B cell (primary cell): Measurements from ENCODE around the gene CYP4A11. TPM values are rescaled to one million over a fixed set of nuclear protein-coding genes. Genes with fewer than 3 reads are reported as not detected.
"Not testable (repeated sequence)": the region's sequence is repeated elsewhere in the genome, so short reads cannot be mapped to it uniquely, and the experiment has no call there.

Source experiments
- ATAC-seq: fragments of 200-7000 bp; cut with Tn5 transposase; one replicate; pipeline ENCODE4 v1.10.0; 2021; ENCODE audit warnings: low read depth, mild to moderate bottlenecking, moderate number of reproducible peaks, moderate library complexity
- CTCF ChIA-PET: fragments of 350-600 bp; sonication (Branson Sonifier 250); formaldehyde crosslinking; loops from one replicate; lab custom pipeline; 2021; ENCODE audit warnings: antibody characterized with exemption, inconsistent platforms; lab: Charles Lee
- POLR2A ChIA-PET: fragments of 350-600 bp; sonication (Branson Sonifier 250); formaldehyde crosslinking; loops from one replicate; lab custom pipeline; 2021; ENCODE audit warnings: antibody characterized with exemption; lab: Charles Lee
- DNase-seq: peaks from one replicate; pipeline ENCODE4 v3.0.0; 2013
- H2AFZ ChIP-seq: 2 replicates; pipeline ENCODE4 v1.6.1; 2012; ENCODE audit warnings: mild to moderate bottlenecking, low read depth, low read length; ENCODE audit not compliant: insufficient read depth, poor library complexity, severe bottlenecking
- H3K27ac ChIP-seq, 2 donors: 1 replicate in 1 of 2; 2 replicates in 1 of 2; pipeline ENCODE4 v1.5.1; 2012 to 2013; ENCODE audit warnings: low read length in 2 of 2, mild to moderate bottlenecking in 2 of 2, moderate library complexity in 1 of 2
- H3K27me3 ChIP-seq, 4 experiments: fragments of 200-600 bp in 1 of 4; sonication (generic) in 1 of 4; replicated peaks in 1 of 4; 1 replicate in 2 of 4; 2 replicates in 2 of 4; pipeline versions ENCODE4 v1.6.1 to v1.7.0; 2013 to 2016; ENCODE audit warnings: low read length in 3 of 4, mild to moderate bottlenecking in 2 of 4, mixed read lengths in 1 of 4, moderate library complexity in 1 of 4; ENCODE audit not compliant: insufficient read depth in 4 of 4, control insufficient read depth in 3 of 4; ENCODE audit errors: control extremely low read depth in 1 of 4
- H3K36me3 ChIP-seq, 2 experiments: replicated peaks in 1 of 2; 1 replicate in 1 of 2; 2 replicates in 1 of 2; pipeline versions ENCODE4 v1.6.1 to v1.7.1; 2013; ENCODE audit warnings: low read length in 1 of 2; ENCODE audit not compliant: insufficient read depth in 2 of 2, control insufficient read depth in 1 of 2; ENCODE audit errors: control extremely low read depth in 1 of 2, extremely low read depth in 1 of 2
- H3K4me1 ChIP-seq, 2 donors: fragments of 200-600 bp in 1 of 2; sonication (generic) in 1 of 2; 1 replicate in 1 of 2; 2 replicates in 1 of 2; pipeline versions ENCODE4 v1.5.1 to v1.6.1; 2013 to 2017; ENCODE audit warnings: low read length in 2 of 2; ENCODE audit not compliant: control insufficient read depth in 2 of 2, insufficient read depth in 2 of 2
- H3K4me2 ChIP-seq: replicated peaks from 2 replicates; pipeline ENCODE3; 2012; ENCODE audit warnings: mild to moderate bottlenecking, low read depth, low read length; ENCODE audit not compliant: poor library complexity, severe bottlenecking
- H3K4me3 ChIP-seq, 5 experiments: fragments of 200-600 bp in 1 of 5; sonication (generic) in 1 of 5; 1 replicate in 3 of 5; 2 replicates in 2 of 5; pipeline versions ENCODE4 v1.5.1 to v1.7.0; 2011 to 2016; ENCODE audit warnings: low read length in 4 of 5, mild to moderate bottlenecking in 4 of 5, low read depth in 2 of 5, control low read depth in 1 of 5, moderate library complexity in 1 of 5; ENCODE audit not compliant: insufficient read depth in 1 of 5; ENCODE audit errors: control extremely low read depth in 1 of 5, extremely low read depth in 1 of 5
- H3K79me2 ChIP-seq: fragments of 200-600 bp; sonication (generic); one replicate; pipeline ENCODE4 v1.6.0; 2016; ENCODE audit warnings: low read length; ENCODE audit not compliant: control insufficient read depth, insufficient read depth
- H3K9ac ChIP-seq: fragments of 200-600 bp; sonication (generic); 2 replicates; pipeline ENCODE4 v1.6.1; 2017; ENCODE audit warnings: mild to moderate bottlenecking, low read length, moderate library complexity
- H3K9me3 ChIP-seq, 3 donors: one replicate each; pipeline versions ENCODE4 v1.6.1 to v1.7.1; 2013; ENCODE audit warnings: low read length in 2 of 3; ENCODE audit not compliant: control insufficient read depth in 2 of 3, insufficient read depth in 1 of 3; ENCODE audit errors: control extremely low read depth in 1 of 3
- H4K20me1 ChIP-seq: 2 replicates; pipeline ENCODE4 v1.6.0; 2012; ENCODE audit warnings: mild to moderate bottlenecking, low read length; ENCODE audit not compliant: insufficient read depth, control insufficient read depth, poor library complexity, severe bottlenecking
- H3K27ac Mint-ChIP-seq: one replicate; pipeline ENCODE4 v1.8.0; 2021; ENCODE audit warnings: mixed read lengths
- H3K27me3 Mint-ChIP-seq: one replicate; pipeline ENCODE4 v1.8.0; 2021; ENCODE audit warnings: mixed read lengths
- H3K4me1 Mint-ChIP-seq: one replicate; pipeline ENCODE4 v1.8.0; 2021; ENCODE audit warnings: mixed read lengths
- H3K4me3 Mint-ChIP-seq: one replicate; pipeline ENCODE4 v1.8.0; 2021; ENCODE audit warnings: mixed read lengths
- H3K9me3 Mint-ChIP-seq: one replicate; pipeline ENCODE4 v1.8.0; 2022; ENCODE audit warnings: mixed read lengths; ENCODE audit not compliant: insufficient read depth
- CTCF ChIP-seq: fragments of 200-600 bp; IDR thresholded peaks from one replicate; pipeline ENCODE4 v1.8.0; 2022; ENCODE audit warnings: antibody characterized with exemption, mild to moderate bottlenecking
- EZH2 ChIP-seq: IDR thresholded peaks from 2 replicates; pipeline ENCODE4 v1.6.1; 2012; ENCODE audit warnings: borderline replicate concordance, low read depth, mild to moderate bottlenecking, moderate library complexity, low read length; ENCODE audit not compliant: insufficient read depth, poor library complexity, severe bottlenecking
- WGBS: methylation state at CpG from one replicate; pipeline ENCODE4 v1.1.5; 2013; ENCODE audit warnings: missing lambda C conversion rate; ENCODE audit not compliant: insufficient coverage; 5-methylcytosine and 5-hydroxymethylcytosine counted together
- intact Hi-C: fragments of 100-400 bp; cut with micrococcal nuclease; formaldehyde crosslinking; loops from one replicate; pipeline ENCODE4 v1.10.0; 2022
- polyA plus RNA-seq: library from polyadenylated mRNA; depleted of rRNA; stranded (reverse); fragments of >200 nt; gene quantifications from 2 replicates; pipeline ENCODE4 v1.2.3, GENCODE V29; 2012
- total RNA-seq, 2 donors: library from RNA; stranded (reverse); fragments of 120-200 nt in 1 of 2; gene quantifications; 1 replicate in 1 of 2; 2 replicates in 1 of 2; pipeline versions ENCODE4 v1.2.3 to v1.2.4, GENCODE V29; 2013 to 2022

The CYP4A11 gene
- total and polyA plus RNA-seq, 2 donors (not counting 1 experiment from before 2014, with no cell fraction given) = not detected

GRCh38 chr1:46937270-46937669 is 4.0 kb downstream of the CYP4A11 start:
- DNase-seq = no peak
- no peaks in the 10 kb centered on the region for H3K9me3 Mint-ChIP-seq
- intact Hi-C loops = no loop called here
- no CpG with 5 or more reads among the region's 1 CpG for WGBS
- H3K27ac Mint-ChIP-seq = no peak overlapping the region
- Histone ChIP-seq H2AFZ (no peak overlapping the region), H3K79me2 (no peaks in the 10 kb centered on the region), H3K27me3 (no peaks in the 10 kb centered on the region), H3K4me3 (no peak overlapping the region), H3K36me3 (no peaks in the 10 kb centered on the region), H4K20me1 (no peaks in the 10 kb centered on the region), H3K27ac (no peak overlapping the region), H3K4me1 (no peaks in the 10 kb centered on the region), H3K4me2 (no peak overlapping the region), H3K9ac (no peak overlapping the region), H3K9me3 (no peaks in the 10 kb centered on the region)
- ChIA-PET POLR2A (no interaction called here), CTCF (no interaction called here)
- no peak for TF ChIP-seq CTCF
- no peak for TF ChIP-seq EZH2
- no peaks in the 10 kb centered on the region for H3K4me1 Mint-ChIP-seq
- ATAC-seq = no peak
- H3K27me3 Mint-ChIP-seq = no peaks in the 10 kb centered on the region
- H3K4me3 Mint-ChIP-seq = no peak overlapping the region

- H3K4me2 ChIP-seq = no peak overlapping the region
- H4K20me1 ChIP-seq = no peaks in the 10 kb centered on the region
- no peak overlapping the region for H2AFZ ChIP-seq
- no peak overlapping the region for H3K4me3 ChIP-seq
- H3K27ac Mint-ChIP-seq = no peak overlapping the region
- no peak for TF ChIP-seq CTCF
- no peak for TF ChIP-seq EZH2
- 67% methylated on average over 1 of the region's 1 CpG for WGBS
- H3K36me3 ChIP-seq = no peaks in the 10 kb centered on the region
- ChIA-PET POLR2A (no interaction called here), CTCF (no interaction called here)
- no peaks in the 10 kb centered on the region for H3K9me3 Mint-ChIP-seq
- no peak overlapping the region for H3K4me3 Mint-ChIP-seq
- ATAC-seq (no peak), DNase-seq (no peak)
- H3K27me3 ChIP-seq = no peaks in the 10 kb centered on the region
- no peaks in the 10 kb centered on the region for H3K9me3 ChIP-seq
- no peaks in the 10 kb centered on the region for H3K4me1 Mint-ChIP-seq
- intact Hi-C loops = no loop called here
- no peak overlapping the region for H3K9ac ChIP-seq
- no peaks in the 10 kb centered on the region for H3K4me1 ChIP-seq
- H3K79me2 ChIP-seq = no peaks in the 10 kb centered on the region
- no peaks in the 10 kb centered on the region for H3K27me3 Mint-ChIP-seq
- H3K27ac ChIP-seq = no peak overlapping the region
Observed at GRCh38 chr1:46936788-46937187, 4.5 kb downstream of the CYP4A11 start.

- H3K4me1 Mint-ChIP-seq, H4K20me1 ChIP-seq, H3K36me3 ChIP-seq, H3K4me3 Mint-ChIP-seq, H3K27me3 ChIP-seq, H3K9me3 ChIP-seq, ATAC-seq, H2AFZ ChIP-seq, H3K9me3 Mint-ChIP-seq, H3K4me2 ChIP-seq, H3K79me2 ChIP-seq, H3K27me3 Mint-ChIP-seq, H3K9ac ChIP-seq, H3K27ac ChIP-seq, H3K4me3 ChIP-seq, CTCF ChIA-PET, POLR2A ChIA-PET, intact Hi-C loops, DNase-seq, H3K4me1 ChIP-seq: not testable (repeated sequence)
- 51% methylated on average over 6 of the region's 8 CpGs for WGBS
- H3K27ac Mint-ChIP-seq = peak overlapping the region; percentile 39
Observed at GRCh38 chr1:46934852-46935251, 6.4 kb downstream of the CYP4A11 start.
